Lung (tissue), 12 donors: ENCODE results near the gene AK8. TPM values are rescaled to one million over a fixed set of nuclear protein-coding genes. Genes with fewer than 3 reads are reported as not detected.

Experiments
- ATAC-seq: fragments of 200-7000 bp; cut with Tn5 transposase; one replicate; pipeline ENCODE4 v1.9.1; 2020; ENCODE audit warnings: moderate number of reproducible peaks; ENCODE audit not compliant: insufficient read depth, low FRiP score
- DNase-seq, 3 donors: peaks; one replicate each; pipeline ENCODE4 v3.0.0-alpha.2; 2013 to 2017
- H3K27ac ChIP-seq, 2 donors: one replicate each; pipeline ENCODE4 v1.5.1; 2013; ENCODE audit warnings: mild to moderate bottlenecking in 2 of 2, moderate library complexity in 2 of 2, control low read depth in 1 of 2, inconsistent platforms in 1 of 2, low read depth in 1 of 2, low read length in 1 of 2
- H3K27me3 ChIP-seq, 3 donors: one replicate each; pipeline ENCODE4 v1.5.1; 2013; ENCODE audit warnings: low read length in 2 of 3; ENCODE audit not compliant: control insufficient read depth in 3 of 3, insufficient read depth in 3 of 3
- H3K36me3 ChIP-seq, 4 donors: one replicate each; pipeline ENCODE4 v1.5.1; 2013; ENCODE audit warnings: low read length in 4 of 4, mild to moderate bottlenecking in 1 of 4, moderate library complexity in 1 of 4; ENCODE audit not compliant: control insufficient read depth in 4 of 4, insufficient read depth in 4 of 4
- H3K4me1 ChIP-seq, 5 donors: one replicate each; pipeline ENCODE4 v1.5.1; 2013; ENCODE audit warnings: low read length in 5 of 5, mild to moderate bottlenecking in 2 of 5, moderate library complexity in 1 of 5; ENCODE audit not compliant: control insufficient read depth in 5 of 5, insufficient read depth in 5 of 5
- H3K4me3 ChIP-seq: one replicate; pipeline ENCODE4 v1.5.1; 2013; ENCODE audit warnings: mild to moderate bottlenecking, control low read depth, moderate library complexity
- H3K9ac ChIP-seq, 2 donors: one replicate each; pipeline ENCODE4 v1.5.1; 2013; ENCODE audit warnings: low read length in 2 of 2, control low read depth in 1 of 2; ENCODE audit not compliant: insufficient read depth in 1 of 2
- H3K9me3 ChIP-seq, 4 donors: one replicate each; pipeline ENCODE4 v1.5.1; 2013; ENCODE audit warnings: low read length in 3 of 4, mild to moderate bottlenecking in 1 of 4, moderate library complexity in 1 of 4; ENCODE audit not compliant: control insufficient read depth in 4 of 4, insufficient read depth in 3 of 4
- WGBS, 2 donors: extraction: QIAGEN DNeasy Blood & Tissue Kit; methylation state at CpG; one replicate each; pipeline ENCODE4 v1.1.7; 2013; 5-methylcytosine and 5-hydroxymethylcytosine counted together
- polyA plus RNA-seq, 2 donors: library from polyadenylated mRNA; stranded (reverse); fragments of 200-250 nt; gene quantifications; one replicate each; pipeline ENCODE4 v1.2.1, GENCODE V29; 2013
- total RNA-seq, 2 donors: library from RNA; depleted of rRNA in 1 of 2; stranded (reverse); fragments of >200 nt in 1 of 2; gene quantifications; one replicate each; pipeline ENCODE4 v1.2.1, GENCODE V29; 2014 to 2021
- TF ChIP-seq, protein P1 (sequence below): IDR thresholded peaks from 2 replicates; pipeline ENCODE4 v1.5.1; 2012; ENCODE audit warnings: mild to moderate bottlenecking; ENCODE audit errors: control extremely low read depth, extremely low read depth
- donor health status: control.
- donor health status: control.
- donor health status: Bipolar disorder and iron deficiency.
- donor health status: healthy.
- donor health status: DM: yes; HTN: yes; CAD: no.

The AK8 gene
- total and polyA plus RNA-seq, 4 donors = 1.9 to 10.6 (median 3.7) TPM

GRCh38 chr9:132793606-132794580, 84.2 kb downstream of the AK8 start:
- Histone ChIP-seq H3K4me1 (peaks cover 0 to 11% (median 0%) of the 10 kb centered on the region in 5 donors), H3K9me3 (no peaks in the 10 kb centered on the region), H3K4me3 (no peak overlapping the region), H3K9ac (no peak overlapping the region), H3K27ac (no peak overlapping the region), H3K27me3 (no peaks in the 10 kb centered on the region), H3K36me3 (no peaks in the 10 kb centered on the region)
- WGBS, 2 donors = 73 to 80% methylated on average over 16 of the region's 16 CpGs
- ATAC-seq (no peak), DNase-seq (no peak)
- TF ChIP-seq, protein P1, sequence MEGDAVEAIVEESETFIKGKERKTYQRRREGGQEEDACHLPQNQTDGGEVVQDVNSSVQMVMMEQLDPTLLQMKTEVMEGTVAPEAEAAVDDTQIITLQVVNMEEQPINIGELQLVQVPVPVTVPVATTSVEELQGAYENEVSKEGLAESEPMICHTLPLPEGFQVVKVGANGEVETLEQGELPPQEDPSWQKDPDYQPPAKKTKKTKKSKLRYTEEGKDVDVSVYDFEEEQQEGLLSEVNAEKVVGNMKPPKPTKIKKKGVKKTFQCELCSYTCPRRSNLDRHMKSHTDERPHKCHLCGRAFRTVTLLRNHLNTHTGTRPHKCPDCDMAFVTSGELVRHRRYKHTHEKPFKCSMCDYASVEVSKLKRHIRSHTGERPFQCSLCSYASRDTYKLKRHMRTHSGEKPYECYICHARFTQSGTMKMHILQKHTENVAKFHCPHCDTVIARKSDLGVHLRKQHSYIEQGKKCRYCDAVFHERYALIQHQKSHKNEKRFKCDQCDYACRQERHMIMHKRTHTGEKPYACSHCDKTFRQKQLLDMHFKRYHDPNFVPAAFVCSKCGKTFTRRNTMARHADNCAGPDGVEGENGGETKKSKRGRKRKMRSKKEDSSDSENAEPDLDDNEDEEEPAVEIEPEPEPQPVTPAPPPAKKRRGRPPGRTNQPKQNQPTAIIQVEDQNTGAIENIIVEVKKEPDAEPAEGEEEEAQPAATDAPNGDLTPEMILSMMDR = no peak

DNA sequence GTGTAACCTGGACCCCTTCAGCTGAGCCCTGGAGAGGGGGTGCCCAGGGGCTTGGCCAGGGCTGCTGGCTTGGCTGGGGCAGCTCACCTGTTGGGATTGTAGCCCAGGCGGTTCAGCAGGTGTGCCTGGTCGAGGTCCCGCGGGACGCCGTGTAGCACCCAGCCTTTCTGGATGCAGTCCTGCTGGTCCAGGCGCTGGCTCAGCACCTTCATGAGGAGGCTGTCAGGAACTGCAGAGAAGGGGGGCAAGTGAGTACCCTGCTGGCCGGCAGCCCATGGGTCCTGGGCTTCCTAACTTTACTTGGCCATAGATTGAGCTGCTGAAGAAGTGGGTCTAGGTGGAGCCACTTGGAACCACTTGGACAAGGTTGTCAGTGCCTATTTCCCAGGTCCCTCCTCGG, 85.5 kb downstream of the AK8 start:
- WGBS, 2 donors = 94 to 95% methylated on average over 9 of the region's 9 CpGs
- Histone ChIP-seq H3K4me3 (no peak overlapping the region), H3K9ac (no peak overlapping the region), H3K4me1 (no peaks in the 10 kb centered on the region), H3K27ac (no peak overlapping the region), H3K27me3 (no peaks in the 10 kb centered on the region), H3K36me3 (no peaks in the 10 kb centered on the region), H3K9me3 (no peaks in the 10 kb centered on the region)
- DNase-seq (no peak), ATAC-seq (no peak)
- TF ChIP-seq, protein P1 = no peak

- TF ChIP-seq, protein P1 = no peak
- no peaks in the 10 kb centered on the region for H3K36me3 ChIP-seq
- H3K27me3 ChIP-seq = no peaks in the 10 kb centered on the region
- H3K4me3 ChIP-seq = no peak overlapping the region
- ATAC-seq = no peak
- no peak for DNase-seq
- H3K4me1 ChIP-seq = no peaks in the 10 kb centered on the region
- no peak overlapping the region for H3K27ac ChIP-seq
- no peak overlapping the region for H3K9ac ChIP-seq
- WGBS, 2 donors = 83 to 90% methylated on average over 5 of the region's 5 CpGs
- H3K9me3 ChIP-seq = no peaks in the 10 kb centered on the region
These were observed 86.3 kb downstream of the AK8 start for GRCh38 chr9:132791699-132792240.
